CD4-positive, alpha-beta T cell treated with Interferon alpha-2 for 1 hour (primary cell): ENCODE measurements around the gene C19orf85.

Experiments
- DNase-seq, 2 donors: peaks; one replicate each; pipeline ENCODE4 v3.0.0-alpha.2; 2020 to 2022

Gene C19orf85

GRCh38 chr19:55436847-55437246 is 27.7 kb downstream of the C19orf85 start:
- DNase-seq, result no peak

GRCh38 chr19:55435020-55435419 is 29.5 kb downstream of the C19orf85 start:
- no peak for DNase-seq

- DNase-seq, result no peak
Measured at GRCh38 chr19:55434356-55434919, 30.1 kb downstream of the C19orf85 start.

DNA sequence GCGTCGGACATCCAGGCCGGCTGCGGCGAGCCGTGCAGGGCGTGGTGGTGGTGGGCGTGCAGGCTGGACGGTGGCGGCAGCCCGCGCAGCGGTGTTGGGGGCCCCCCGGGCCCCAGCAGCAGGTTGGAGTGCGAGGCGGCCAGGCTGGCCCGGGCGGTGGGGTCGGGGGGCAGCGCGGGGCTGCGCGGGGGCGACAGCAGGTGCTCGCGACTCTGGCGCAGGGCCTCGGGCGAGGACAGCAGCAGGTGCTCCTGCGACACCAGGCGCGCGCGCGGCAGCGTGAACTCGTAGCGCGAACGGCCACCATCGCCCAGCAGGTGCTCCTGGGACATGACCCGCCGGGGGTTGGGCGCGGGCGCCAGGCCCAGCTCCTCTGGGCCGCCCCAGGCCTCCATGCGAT is 31.3 kb downstream of the C19orf85 start:
- no peak for DNase-seq

GRCh38 chr19:55432241-55432959 is 32.2 kb downstream of the C19orf85 start:
- DNase-seq, result no peak

DNA sequence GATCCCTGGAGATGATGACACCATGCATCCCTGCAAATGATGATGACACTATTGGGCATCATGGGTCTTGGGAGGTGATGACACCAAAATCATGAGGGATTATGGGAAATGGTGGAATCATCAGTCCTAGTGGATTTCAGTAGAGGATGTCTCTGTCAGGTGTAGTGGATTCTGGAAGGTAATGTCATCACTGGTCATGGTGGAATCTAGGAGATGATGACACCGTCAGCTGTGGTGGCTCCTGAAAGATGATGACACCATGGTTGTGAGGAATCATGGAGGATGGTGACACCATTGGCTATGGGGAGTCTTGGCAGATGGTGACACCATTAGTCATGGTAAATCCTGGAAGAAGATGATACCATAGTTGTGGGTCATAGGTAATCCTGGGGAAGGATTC is 33.4 kb downstream of the C19orf85 start:
- no peak for DNase-seq

- no peak for DNase-seq
Measured at GRCh38 chr19:55426042-55426441, 38.5 kb downstream of the C19orf85 start.

- DNase-seq, result no peak
Measured at GRCh38 chr19:55424518-55424917, 40.0 kb downstream of the C19orf85 start.

GRCh38 chr19:55423225-55424005 is 41.1 kb downstream of the C19orf85 start:
- DNase-seq, result no peak

- DNase-seq, result peak in 1 of 2 donors; percentile 56
Measured at GRCh38 chr19:55421281-55421680, 43.3 kb downstream of the C19orf85 start.

DNA sequence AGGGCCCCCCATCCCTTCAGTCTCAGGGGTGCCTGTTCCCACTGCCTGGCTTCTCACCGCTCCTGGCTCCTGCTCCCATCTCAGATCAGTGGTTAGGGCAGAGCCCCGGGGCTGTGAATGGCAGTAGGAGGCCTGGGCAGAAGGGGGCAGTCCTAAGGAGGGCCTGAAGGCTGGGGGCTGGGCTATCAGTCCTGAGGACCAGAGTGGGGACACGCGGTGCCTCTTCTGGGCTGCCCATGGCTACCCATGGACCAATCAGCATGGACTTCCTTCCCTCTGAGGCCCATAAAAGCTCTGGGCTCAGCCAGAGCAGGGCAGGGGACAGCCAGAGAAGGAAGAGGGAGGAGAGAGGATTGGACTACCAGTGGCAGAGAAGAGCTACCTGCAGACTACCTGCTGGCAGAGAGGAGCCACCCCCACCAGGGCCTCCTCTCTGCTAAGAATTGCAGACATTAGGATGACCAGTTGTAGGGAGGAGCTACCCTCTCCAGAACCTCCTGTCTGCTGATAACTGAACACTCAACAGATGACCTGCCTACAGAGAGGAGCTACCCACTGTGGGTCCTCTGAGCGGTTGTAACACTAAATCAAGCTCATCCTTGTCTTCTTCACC is 44.8 kb downstream of the C19orf85 start:
- no peak for DNase-seq

GRCh38 chr19:55419103-55419502 is 45.4 kb downstream of the C19orf85 start:
- no peak for DNase-seq

- DNase-seq, result peak; percentile 56 to 75
Measured at GRCh38 chr19:55418185-55418584, 46.4 kb downstream of the C19orf85 start.
